ENCODE measurements around the gene HPSE2.

The HPSE2 gene

GRCh38 chr10:99045671-99046070 lies 190.0 kb downstream of the HPSE2 start:
- no peak for TF ChIP-seq CTCF (IDR thresholded peaks at IDR 0.05; ENCODE audit: low read depth, low read length)

GRCh38 chr10:99042051-99042771 lies 193.4 kb downstream of the HPSE2 start:
- DNase-seq (ENCODE audit: extremely low read depth, low read depth), result no peak
- TF ChIP-seq CTCF (IDR thresholded peaks at IDR 0.05; ENCODE audit: low read depth, low read length), result no peak

More at GRCh38 chr10:99045671-99046070, 190.0 kb downstream of the HPSE2 start:
- no peak for DNase-seq (ENCODE audit: extremely low read depth, low read depth)

- no peak for TF ChIP-seq CTCF (IDR thresholded peaks at IDR 0.05; ENCODE audit: low read depth, low read length)
- no peak for DNase-seq (ENCODE audit: extremely low read depth, low read depth)
Observed at GRCh38 chr10:99041468-99041867, 194.2 kb downstream of the HPSE2 start.

- TF ChIP-seq CTCF (IDR thresholded peaks at IDR 0.05; ENCODE audit: low read depth, low read length), result no peak
- DNase-seq (ENCODE audit: extremely low read depth, low read depth), result no peak
Observed at GRCh38 chr10:99013885-99014284, 221.8 kb downstream of the HPSE2 start.

GRCh38 chr10:99010286-99010685 lies 225.4 kb downstream of the HPSE2 start:
- no peak for TF ChIP-seq CTCF (IDR thresholded peaks at IDR 0.05; ENCODE audit: low read depth, low read length)
- no peak for DNase-seq (ENCODE audit: extremely low read depth, low read depth)

- no peak for TF ChIP-seq CTCF (IDR thresholded peaks at IDR 0.05; ENCODE audit: low read depth, low read length)
- DNase-seq (ENCODE audit: extremely low read depth, low read depth), result no peak
Observed at GRCh38 chr10:99008054-99008453, 227.6 kb downstream of the HPSE2 start.

GRCh38 chr10:99007457-99007856 lies 228.2 kb downstream of the HPSE2 start:
- TF ChIP-seq CTCF (IDR thresholded peaks at IDR 0.05; ENCODE audit: low read depth, low read length), result no peak
- no peak for DNase-seq (ENCODE audit: extremely low read depth, low read depth)
